HG03571 (cell line): Measurements from ENCODE around the gene UBXN11.

Experiments
- ATAC-seq: cut with Tn5 transposase; IDR thresholded peaks from one replicate; pipeline ENCODE4 v1.9.1; 2021; ENCODE audit not compliant: unreplicated experiment

The UBXN11 gene

DNA sequence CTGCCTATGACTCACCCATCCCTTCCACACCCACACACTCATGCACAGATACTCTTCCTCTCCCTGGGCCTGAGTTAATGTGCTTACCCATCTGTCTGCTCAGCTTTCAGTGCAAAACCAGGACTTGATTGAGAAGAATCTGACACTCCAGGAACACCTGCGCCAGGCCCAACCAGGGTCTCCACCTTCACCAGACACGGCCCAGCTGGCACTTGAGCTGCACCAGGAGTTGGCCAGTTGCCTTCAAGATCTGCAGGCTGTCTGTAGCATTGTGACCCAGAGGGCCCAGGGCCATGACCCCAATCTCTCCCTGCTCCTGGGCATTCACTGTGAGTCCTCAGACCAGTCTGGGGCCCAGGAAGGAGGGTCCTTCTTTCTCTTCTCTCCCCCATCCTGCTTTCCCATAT is 30.0 kb downstream of the UBXN11 start:
- ATAC-seq: no peak

DNA sequence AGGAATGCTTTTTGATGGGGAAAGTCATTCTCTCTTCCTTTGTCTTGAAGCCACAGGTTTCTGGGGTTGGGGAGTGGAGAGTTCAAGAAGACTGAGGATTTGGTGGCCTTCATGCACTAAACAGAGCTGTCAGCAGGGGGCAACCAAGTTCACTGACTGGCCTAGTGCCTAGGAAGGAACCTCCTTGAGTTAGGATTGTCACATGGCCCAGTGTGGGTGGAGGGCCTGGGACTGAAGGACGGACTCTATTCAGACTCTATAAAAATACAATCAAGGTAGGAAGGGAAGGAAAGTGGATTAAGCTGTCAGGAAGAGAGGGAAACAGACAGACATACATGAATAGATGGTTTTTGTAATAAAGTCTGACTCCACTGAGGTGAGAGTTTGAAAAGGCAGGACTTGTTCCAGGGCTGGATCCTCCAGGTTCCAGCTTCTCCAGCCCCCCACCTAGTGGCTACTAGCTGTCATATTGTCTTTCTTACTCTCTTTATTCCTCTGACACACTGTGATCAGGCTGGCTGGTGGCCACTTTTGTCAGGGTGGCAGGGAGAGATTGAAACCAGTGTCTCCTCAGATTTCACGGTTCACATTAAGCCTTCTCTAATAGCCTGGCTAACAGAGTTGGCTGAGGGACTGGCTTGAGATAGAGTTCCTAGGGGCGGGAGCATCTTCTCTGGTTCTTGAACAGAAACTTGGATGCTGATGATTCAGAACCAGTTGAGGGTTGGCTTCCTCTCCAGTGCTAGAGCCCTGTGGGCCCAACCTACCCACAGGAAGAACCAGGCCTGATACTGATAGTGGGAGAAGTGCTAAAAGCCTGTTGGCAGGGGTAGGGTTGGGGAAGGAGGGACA is 30.6 kb downstream of the UBXN11 start:
- ATAC-seq: no peak

DNA sequence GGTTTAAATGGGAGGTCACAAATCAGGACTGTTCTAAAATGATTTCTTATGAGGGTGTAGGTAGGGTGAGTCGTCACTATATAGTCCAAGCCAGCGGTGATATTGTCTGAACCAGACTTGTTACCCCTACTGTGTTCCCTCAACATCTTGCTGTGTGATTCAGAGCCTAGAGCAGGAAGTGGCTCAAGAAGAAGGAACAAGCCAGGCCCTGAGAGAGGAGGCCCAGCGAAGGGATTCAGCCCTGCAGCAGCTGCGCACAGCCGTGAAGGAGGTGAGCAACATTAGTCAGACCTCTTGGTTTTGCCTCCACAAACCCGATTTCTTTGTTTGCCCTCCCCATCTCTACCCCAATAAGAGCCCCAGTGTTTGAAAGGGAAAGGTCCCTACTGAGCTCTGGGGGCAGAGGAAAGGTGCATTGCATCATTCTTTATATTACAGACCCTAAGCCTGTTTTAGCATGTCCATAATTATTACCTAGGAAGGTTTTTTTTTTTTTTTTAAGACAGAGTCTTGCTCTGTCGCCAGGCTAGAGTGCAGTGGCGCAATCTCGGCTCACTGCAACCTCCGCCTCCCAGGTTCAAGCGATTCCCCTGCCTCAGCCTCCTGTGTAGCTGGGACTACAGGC is 31.5 kb downstream of the UBXN11 start:
- ATAC-seq: no peak

DNA sequence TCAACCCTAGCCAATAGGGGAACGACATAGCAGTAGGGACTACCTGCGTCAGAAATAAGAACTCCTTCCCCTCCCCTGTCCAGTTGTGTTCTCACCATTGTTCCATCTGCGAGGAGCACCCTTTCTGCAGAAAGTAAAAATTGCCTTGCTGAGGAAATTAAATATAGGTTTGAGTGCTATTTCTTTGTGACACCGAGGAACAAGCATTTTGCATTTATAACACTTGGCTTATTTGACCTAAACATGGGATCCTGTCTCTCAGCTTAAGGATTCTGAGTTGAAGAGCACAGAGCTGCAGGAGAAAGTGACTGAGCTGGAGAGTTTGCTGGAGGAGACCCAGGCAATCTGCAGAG is 37.3 kb downstream of the UBXN11 start:
- no peak for ATAC-seq

DNA sequence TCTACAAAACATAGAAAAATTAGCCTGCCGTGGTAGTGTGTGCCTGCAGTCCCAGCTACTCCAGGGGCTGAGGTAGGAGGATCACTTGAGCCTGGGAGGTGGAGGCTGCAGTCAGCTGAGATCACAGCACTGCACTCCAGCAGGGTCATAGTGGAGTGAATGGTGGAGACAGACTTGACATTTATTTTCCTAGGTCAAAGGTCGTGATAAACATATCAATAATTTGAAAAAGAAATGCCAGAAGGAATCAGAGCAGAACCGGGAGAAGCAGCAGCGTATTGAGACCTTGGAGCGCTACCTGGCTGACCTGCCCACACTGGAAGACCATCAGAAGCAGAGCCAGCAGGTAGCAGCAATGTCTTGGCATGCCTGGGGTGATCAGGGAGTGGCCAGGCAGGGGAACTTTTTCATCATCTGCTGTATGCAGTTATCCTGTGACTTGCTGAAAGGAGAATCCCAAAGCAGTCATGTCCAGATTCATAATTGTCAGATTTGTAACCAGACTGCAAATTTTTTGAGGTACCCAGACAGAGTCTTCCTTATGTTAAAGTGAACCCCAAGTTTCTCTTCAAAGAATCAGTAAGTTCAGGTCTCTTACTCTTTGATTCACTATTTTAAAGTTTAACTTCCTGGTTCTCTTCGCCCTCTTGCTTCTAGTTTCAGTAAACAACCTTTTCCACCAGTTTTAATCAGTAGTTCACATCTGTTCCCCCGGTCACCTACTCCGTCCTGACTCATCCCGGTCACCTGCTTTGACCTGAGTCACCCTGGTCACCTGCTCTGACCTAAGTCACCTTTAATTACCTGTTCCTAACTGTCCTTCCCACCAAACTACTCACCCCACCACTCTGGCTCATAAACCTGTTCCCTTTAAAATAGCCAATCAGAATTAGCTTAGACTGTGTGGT is 37.9 kb downstream of the UBXN11 start:
- no peak for ATAC-seq

DNA sequence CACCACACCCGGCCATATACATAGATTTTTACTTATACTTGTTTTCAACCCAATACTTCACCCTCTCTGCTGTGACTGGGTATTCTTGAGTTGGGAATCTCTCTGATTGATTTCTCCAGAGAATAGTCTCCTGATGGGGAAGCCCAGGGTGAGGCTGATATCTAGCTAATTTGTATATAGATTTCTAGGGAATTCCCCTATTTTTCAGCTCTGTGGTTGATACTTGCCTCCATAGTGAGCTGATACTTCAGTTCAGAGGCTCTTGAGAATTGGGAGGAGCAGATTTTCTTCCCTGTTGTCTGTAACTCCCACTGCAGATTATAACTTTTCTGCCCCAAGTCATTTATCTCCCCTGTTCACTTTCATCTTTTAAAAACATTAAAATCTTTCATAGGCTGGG is 41.0 kb downstream of the UBXN11 start:
- no peak for ATAC-seq

DNA sequence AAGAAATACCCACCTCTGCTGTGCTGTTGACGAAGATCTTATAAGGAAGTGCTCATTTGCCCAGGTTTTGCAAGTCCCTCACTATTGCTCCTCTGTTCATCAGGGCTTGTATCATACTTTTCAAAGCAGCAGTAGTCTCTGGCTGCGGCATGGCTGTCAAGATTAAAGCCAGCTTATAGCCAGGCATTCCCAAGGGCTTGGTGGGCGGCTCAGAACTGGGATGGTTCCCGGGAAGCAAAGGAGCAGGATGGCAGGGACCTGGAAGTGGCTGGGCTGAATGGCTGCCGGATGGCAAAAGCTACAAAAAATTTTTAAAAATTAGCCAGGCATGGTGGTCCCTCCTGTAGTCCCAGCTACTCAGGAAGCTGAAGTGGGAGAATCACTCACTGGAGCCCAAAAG is 43.2 kb downstream of the UBXN11 start:
- no peak for ATAC-seq

DNA sequence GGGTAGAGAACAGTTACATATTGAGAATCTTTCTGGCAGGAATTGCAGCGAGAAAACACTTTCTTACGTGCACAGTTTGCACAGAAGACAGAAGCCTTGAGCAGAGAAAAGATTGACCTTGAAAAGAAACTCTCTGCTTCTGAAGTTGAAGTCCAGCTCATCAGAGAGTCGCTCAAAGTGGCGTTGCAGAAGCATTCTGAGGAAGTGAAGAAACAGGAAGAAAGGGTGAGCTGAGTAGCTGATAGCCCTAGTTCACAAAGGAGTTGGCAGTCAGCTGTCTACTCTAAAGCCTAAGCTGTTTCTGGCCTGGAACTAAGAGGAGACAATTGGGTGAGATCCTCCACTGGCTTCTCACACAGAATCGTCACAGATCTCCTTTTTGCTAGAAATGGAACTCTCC is 46.9 kb downstream of the UBXN11 start:
- no peak for ATAC-seq

DNA sequence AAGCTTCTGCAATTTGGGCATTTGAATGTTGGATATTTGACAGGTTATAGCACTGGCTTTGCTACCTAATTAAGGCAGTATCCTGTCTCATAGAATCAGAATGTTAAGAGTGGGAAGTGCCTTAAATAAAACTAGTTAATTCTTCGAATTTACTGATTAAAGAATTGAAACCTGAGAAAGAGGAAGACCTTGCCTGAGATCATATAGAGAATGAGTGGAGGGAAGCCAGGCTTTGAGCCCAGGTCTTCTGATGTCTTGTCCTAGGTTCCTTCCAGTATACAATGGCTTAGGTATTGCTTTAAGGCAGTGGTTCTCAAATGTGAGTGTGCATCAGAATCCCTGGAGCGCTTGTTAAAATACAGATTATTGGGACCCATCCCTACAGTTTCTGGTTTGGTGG is 47.4 kb downstream of the UBXN11 start:
- no peak for ATAC-seq

DNA sequence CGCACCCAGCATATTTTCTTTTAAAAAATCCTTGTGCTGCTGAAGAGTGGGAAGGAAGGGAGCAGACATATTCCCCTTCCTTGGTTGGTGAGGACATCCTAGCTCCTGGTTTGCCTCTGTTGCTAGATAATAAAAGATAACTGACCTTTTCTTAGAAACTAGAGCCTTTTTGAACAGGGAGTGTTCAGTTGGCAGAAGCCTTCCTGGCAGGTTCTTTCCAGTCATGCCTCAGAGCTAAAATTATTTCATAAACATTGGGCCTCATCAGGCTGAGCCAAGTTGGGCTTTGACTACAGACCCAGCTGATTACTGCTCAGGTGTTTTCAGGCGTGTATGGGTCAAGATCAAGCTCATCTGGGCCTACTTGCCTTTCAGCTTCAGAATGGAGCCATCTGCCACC is 49.2 kb downstream of the UBXN11 start:
- no peak for ATAC-seq

DNA sequence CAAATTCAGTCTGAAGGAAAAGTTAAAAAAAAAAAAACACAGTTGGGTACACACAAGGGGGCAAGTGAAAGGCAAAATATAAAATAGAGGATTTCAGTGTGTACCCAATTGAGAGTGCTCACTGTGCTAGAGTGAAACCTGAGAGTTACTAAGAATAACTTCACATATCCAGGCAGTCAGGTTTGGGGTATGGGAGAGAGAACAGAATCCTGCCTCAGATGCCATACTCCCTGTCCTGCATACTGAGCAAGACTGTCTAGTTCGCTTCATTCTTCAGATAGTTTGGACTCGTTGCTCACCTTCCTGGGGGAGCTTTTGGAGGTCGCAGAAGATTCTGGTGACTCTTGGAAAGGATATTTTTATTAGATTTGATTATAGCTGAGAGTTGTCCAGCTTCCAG is 52.0 kb downstream of the UBXN11 start:
- ATAC-seq: no peak

DNA sequence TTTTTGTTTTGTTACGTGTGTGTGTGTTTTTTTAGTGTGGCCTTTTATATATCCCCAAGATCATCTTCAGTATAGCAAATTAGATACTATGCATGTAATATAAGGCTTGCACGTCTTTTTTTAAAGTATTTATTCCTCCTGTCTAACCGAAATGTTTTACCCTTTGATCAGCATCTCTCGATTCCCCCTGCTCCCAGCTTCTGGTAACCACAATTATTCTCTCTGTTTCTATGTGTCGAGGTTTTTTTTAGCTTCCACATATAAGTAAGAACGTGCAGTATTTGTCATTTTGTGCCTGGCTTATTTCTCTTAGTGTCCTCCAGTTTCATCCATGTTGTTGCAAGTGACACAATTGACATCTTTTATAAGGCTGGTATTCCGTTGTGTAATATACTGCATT is 53.7 kb downstream of the UBXN11 start:
- no peak for ATAC-seq

DNA sequence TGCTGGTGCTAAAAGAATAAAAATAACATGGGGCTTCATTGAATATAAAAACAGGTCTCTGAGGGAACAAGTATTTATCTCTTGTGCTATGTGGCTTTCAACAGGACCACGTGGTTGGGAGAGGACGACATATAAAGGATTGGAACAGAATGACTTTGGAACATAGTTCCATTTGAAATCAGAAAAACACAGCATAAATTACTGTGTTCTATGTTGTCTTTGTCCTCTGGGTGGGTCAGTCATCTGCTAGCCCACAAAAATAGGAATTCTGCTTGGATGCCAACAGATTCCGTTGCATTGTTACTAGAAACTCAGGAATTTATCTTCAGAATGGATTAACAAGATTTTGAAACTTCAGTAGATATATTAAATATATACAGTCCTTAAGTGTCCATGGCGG is 66.5 kb downstream of the UBXN11 start:
- no peak for ATAC-seq

DNA sequence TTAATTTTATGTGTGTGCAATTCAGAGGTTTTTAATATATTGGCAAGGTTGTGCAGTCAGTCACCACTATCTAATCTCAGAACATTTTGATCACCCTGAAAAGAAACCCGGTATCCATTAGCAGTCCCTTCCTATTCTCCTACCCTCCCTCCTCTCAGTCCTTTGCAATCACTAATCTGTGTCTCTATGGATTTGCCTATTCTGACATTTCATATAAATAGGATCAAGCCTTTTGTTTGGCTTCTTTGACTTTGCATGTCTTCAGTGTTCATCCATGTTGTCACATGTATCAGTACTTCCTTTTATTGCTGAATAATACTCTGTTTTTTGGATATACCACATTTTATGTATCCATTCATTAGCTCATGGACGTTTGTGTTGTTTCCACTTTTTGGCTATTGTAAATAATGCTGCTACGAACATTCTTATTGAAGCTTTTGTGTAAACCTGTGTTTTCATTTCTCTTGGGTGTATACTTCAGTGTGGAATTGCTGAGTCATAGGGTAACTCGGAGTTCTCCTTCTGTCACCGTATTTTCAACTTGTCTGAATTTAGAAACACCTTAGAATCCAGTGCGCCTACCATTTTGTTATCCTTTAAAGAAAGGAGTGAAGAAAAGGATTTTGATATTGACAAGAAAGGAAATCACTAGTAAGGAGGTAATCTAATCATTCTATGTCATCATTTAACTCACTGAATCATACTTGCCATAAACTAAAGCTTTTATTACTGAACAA is 69.0 kb downstream of the UBXN11 start:
- ATAC-seq: no peak

DNA sequence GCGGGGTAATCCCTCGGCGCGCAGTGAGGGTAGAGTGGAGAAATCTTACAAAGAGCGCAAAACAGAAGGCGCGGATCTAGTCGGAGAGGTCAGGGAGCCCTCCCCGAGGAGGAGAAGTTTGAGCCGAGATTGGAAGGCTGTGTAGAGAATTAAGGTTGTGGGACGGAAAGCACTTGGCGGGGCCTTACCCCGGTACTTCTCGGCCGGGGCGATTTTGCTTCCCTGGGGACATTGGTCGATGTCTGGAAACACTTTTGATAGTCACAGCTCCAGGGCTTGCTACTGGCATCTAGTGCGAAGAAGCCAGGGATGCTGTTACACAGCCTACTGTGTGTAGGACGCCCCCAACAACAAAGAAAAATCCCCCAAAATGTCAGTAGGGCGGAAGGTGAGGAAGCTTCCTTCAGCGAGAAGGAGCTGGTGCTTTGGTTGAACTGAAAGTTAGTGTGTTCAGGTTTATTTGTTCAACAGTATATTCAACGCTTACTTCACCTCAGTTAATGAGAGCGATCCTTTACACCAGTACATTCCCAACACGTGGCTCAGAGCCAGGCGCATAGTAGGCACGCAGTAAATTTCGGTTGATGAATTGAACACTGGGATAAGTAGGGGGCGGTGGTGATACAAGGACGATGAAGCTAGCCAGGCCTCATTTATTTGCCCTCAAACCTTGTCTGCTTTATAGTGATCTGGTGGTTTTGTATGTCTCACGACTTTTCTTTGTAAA is 71.6 kb downstream of the UBXN11 start:
- ATAC-seq: peak; percentile 4

DNA sequence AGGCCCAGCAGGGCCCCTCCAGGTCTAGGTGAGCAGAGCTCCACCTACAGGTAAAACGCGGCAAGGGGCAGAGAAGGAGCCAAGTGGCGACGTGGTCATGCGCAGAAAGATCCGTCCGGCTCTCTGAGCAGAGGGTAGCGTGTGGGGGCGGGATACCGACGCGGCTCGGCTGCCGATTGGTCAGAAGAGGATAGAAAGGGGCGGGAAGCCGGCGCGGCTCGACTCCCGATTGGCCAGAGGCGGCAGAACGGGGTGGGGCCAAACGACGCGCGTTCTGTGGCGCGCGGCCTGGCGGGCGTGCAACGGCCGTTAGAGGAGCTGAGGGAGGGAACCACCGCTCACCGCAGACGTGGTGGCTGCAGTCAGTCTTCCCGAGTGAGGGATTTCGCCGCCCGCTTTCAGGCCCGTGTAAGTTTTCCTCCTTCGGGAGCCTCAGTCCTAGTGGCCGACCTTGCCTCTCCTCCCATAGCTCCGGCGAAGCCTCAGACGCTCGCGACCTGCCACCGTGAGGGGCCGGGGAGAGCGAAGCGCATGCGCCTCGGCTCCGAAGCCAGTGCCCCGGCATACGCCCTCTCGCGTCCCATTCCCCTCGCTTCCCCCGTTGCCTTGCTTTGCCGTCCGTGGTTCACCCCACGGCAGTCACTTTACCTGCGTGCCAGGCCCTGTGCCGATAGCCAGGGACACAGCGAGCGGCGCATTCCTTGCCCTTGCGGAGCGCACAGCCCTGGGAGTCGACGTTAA is 72.4 kb downstream of the UBXN11 start, which contains the start of gene CEP85:
Gene CEP85, plus strand, starts transcription at position 298 of the 741 bp plus-strand sequence. CDS start 5,584 bp downstream, outside the sequence.
- ATAC-seq: peak; percentile 83
